Coronary artery (tissue), 2 donors: ENCODE results near the gene DYNLT4.

Experiments
- DNase-seq: peaks from one replicate; pipeline ENCODE4 v3.0.0-alpha.2; 2017; ENCODE audit warnings: low spot score
- H3K27ac ChIP-seq, 2 donors: fragments of 200-600 bp; sonication (generic); one replicate each; pipeline ENCODE4 v1.5.1; 2016 to 2019
- H3K4me3 ChIP-seq: fragments of 200-600 bp; sonication (generic); 2 replicates; pipeline ENCODE4 v1.5.1; 2016; ENCODE audit warnings: mild to moderate bottlenecking, moderate library complexity
- CTCF ChIP-seq: fragments of 200-600 bp; sonication (generic); IDR thresholded peaks from one replicate; pipeline ENCODE4 v1.5.1; 2019; ENCODE audit warnings: antibody characterized with exemption

Gene DYNLT4

GRCh38 chr1:44822131-44822701, 15.1 kb upstream of the DYNLT4 start:
- no peak overlapping the region for H3K27ac ChIP-seq
- TF ChIP-seq CTCF, result no peak
- H3K4me3 ChIP-seq, result no peak overlapping the region
- no peak for DNase-seq

GRCh38 chr1:44821240-44821715, 14.1 kb upstream of the DYNLT4 start:
- peak overlapping the region; percentile 85 for H3K4me3 ChIP-seq
- no peak for DNase-seq
- TF ChIP-seq CTCF, result no peak
- H3K27ac ChIP-seq, result peak overlapping the region in 1 of 2 donors; percentile 98

- Histone ChIP-seq H3K27ac (peak overlapping the region; percentile 91 to 98), H3K4me3 (peak overlapping the region; percentile 85)
- DNase-seq, result no peak
- TF ChIP-seq CTCF, result no peak
Observed at GRCh38 chr1:44820328-44821239, 13.4 kb upstream of the DYNLT4 start.

- peak; percentile 89 for DNase-seq
- Histone ChIP-seq H3K27ac (peak overlapping the region; percentile 91 to 98), H3K4me3 (peak overlapping the region; percentile 85)
- TF ChIP-seq CTCF, result no peak
Observed at GRCh38 chr1:44819608-44820327, 12.6 kb upstream of the DYNLT4 start.

GRCh38 chr1:44819196-44819607, 12.1 kb upstream of the DYNLT4 start:
- DNase-seq, result no peak
- no peak for TF ChIP-seq CTCF
- peak overlapping the region; percentile 91 to 98 for H3K27ac ChIP-seq
- peak overlapping the region; percentile 85 for H3K4me3 ChIP-seq

GRCh38 chr1:44817771-44818495, 10.8 kb upstream of the DYNLT4 start:
- no peak for DNase-seq
- Histone ChIP-seq H3K4me3 (no peak overlapping the region), H3K27ac (no peak overlapping the region)
- TF ChIP-seq CTCF, result no peak
